Measurements from ENCODE around the gene CREB5.

The CREB5 gene

GRCh38 chr7:28718055-28718481 lies 305.8 kb downstream of the CREB5 start:
- no peak overlapping the region for H3K9ac ChIP-seq
- no peak for TF ChIP-seq CTCF (conservative IDR thresholded peaks at IDR 0.05; ENCODE audit: low read depth, low read length)
- no peaks in the 10 kb centered on the region for H3K36me3 ChIP-seq (ENCODE audit: insufficient read depth)

GRCh38 chr7:28718545-28718944 lies 306.2 kb downstream of the CREB5 start:
- H2AFZ ChIP-seq (ENCODE audit: low read depth) = no peak overlapping the region
- H4K20me1 ChIP-seq (ENCODE audit: insufficient read depth) = no peaks in the 10 kb centered on the region
- TF ChIP-seq CTCF (conservative IDR thresholded peaks at IDR 0.05; ENCODE audit: low read depth, low read length) = no peak
- H3K4me3 ChIP-seq (IDR thresholded peaks at IDR 0.05; ENCODE audit: insufficient read depth, low read depth, low read length) = no peak overlapping the region
- H3K9ac ChIP-seq = no peak overlapping the region
- no peaks in the 10 kb centered on the region for H3K27me3 ChIP-seq (ENCODE audit: insufficient read depth, low read depth)
- no peaks in the 10 kb centered on the region for H3K79me2 ChIP-seq (ENCODE audit: insufficient read depth, low read depth)
- no peak overlapping the region for H3K4me2 ChIP-seq
- H3K4me1 ChIP-seq (ENCODE audit: low read depth, poor library complexity, severe bottlenecking) = no peaks in the 10 kb centered on the region
- no peaks in the 10 kb centered on the region for H3K36me3 ChIP-seq (ENCODE audit: insufficient read depth)
- no peak overlapping the region for H3K27ac ChIP-seq

More at GRCh38 chr7:28718055-28718481, 305.8 kb downstream of the CREB5 start:
- H2AFZ ChIP-seq (ENCODE audit: low read depth) = no peak overlapping the region
- H3K79me2 ChIP-seq (ENCODE audit: insufficient read depth, low read depth) = no peaks in the 10 kb centered on the region
- H3K27ac ChIP-seq = no peak overlapping the region
- no peaks in the 10 kb centered on the region for H3K27me3 ChIP-seq (ENCODE audit: insufficient read depth, low read depth)
- no peak overlapping the region for H3K4me3 ChIP-seq (IDR thresholded peaks at IDR 0.05; ENCODE audit: insufficient read depth, low read depth, low read length)
- H4K20me1 ChIP-seq (ENCODE audit: insufficient read depth) = no peaks in the 10 kb centered on the region
- H3K4me1 ChIP-seq (ENCODE audit: low read depth, poor library complexity, severe bottlenecking) = no peaks in the 10 kb centered on the region
- no peak overlapping the region for H3K4me2 ChIP-seq

- TF ChIP-seq CTCF (conservative IDR thresholded peaks at IDR 0.05; ENCODE audit: low read depth, low read length) = no peak
- H3K4me2 ChIP-seq = no peak overlapping the region
- no peak overlapping the region for H3K4me3 ChIP-seq (IDR thresholded peaks at IDR 0.05; ENCODE audit: insufficient read depth, low read depth, low read length)
- no peaks in the 10 kb centered on the region for H3K36me3 ChIP-seq (ENCODE audit: insufficient read depth)
- no peak overlapping the region for H3K27ac ChIP-seq
- H3K27me3 ChIP-seq (ENCODE audit: insufficient read depth, low read depth) = no peaks in the 10 kb centered on the region
- no peaks in the 10 kb centered on the region for H4K20me1 ChIP-seq (ENCODE audit: insufficient read depth)
- H2AFZ ChIP-seq (ENCODE audit: low read depth) = no peak overlapping the region
- no peaks in the 10 kb centered on the region for H3K79me2 ChIP-seq (ENCODE audit: insufficient read depth, low read depth)
- H3K9ac ChIP-seq = no peak overlapping the region
- H3K4me1 ChIP-seq (ENCODE audit: low read depth, poor library complexity, severe bottlenecking) = no peaks in the 10 kb centered on the region
These were observed 310.4 kb downstream of the CREB5 start for GRCh38 chr7:28722684-28723083.

GRCh38 chr7:28723336-28723735 lies 311.0 kb downstream of the CREB5 start:
- H3K4me3 ChIP-seq (IDR thresholded peaks at IDR 0.05; ENCODE audit: insufficient read depth, low read depth, low read length) = no peak overlapping the region
- no peaks in the 10 kb centered on the region for H3K36me3 ChIP-seq (ENCODE audit: insufficient read depth)
- H3K9ac ChIP-seq = no peak overlapping the region
- no peaks in the 10 kb centered on the region for H3K4me1 ChIP-seq (ENCODE audit: low read depth, poor library complexity, severe bottlenecking)
- no peaks in the 10 kb centered on the region for H4K20me1 ChIP-seq (ENCODE audit: insufficient read depth)
- no peak overlapping the region for H2AFZ ChIP-seq (ENCODE audit: low read depth)
- no peak overlapping the region for H3K27ac ChIP-seq
- TF ChIP-seq CTCF (conservative IDR thresholded peaks at IDR 0.05; ENCODE audit: low read depth, low read length) = no peak
- no peaks in the 10 kb centered on the region for H3K79me2 ChIP-seq (ENCODE audit: insufficient read depth, low read depth)
- H3K27me3 ChIP-seq (ENCODE audit: insufficient read depth, low read depth) = no peaks in the 10 kb centered on the region
- no peak overlapping the region for H3K4me2 ChIP-seq
